WERI-Rb-1 (cell line): Measurements from ENCODE around the gene KAZN.

Experiments
- DNase-seq: peaks from one replicate; pipeline ENCODE4 v3.0.0-alpha.2; 2020
- H3K27ac ChIP-seq: fragments of 250-450 bp; sonication (Bioruptor Pico); 2 replicates; pipeline ENCODE4 v1.5.1; 2020; ENCODE audit warnings: mild to moderate bottlenecking, moderate library complexity
- H3K27me3 ChIP-seq: fragments of 250-450 bp; sonication (Bioruptor Pico); 2 replicates; pipeline ENCODE4 v1.5.1; 2021; ENCODE audit warnings: mild to moderate bottlenecking, low read depth, moderate library complexity; ENCODE audit not compliant: insufficient read depth, severe bottlenecking
- H3K36me3 ChIP-seq: fragments of 250-450 bp; sonication (Bioruptor Pico); 2 replicates; pipeline ENCODE4 v1.5.1; 2020; ENCODE audit warnings: mild to moderate bottlenecking, moderate library complexity
- H3K4me3 ChIP-seq: 2 replicates; pipeline ENCODE4 v1.5.1; 2011; ENCODE audit warnings: low read depth, mild to moderate bottlenecking, control low read depth, low read length
- H3K9me3 ChIP-seq: fragments of 250-450 bp; sonication (Bioruptor Pico); 2 replicates; pipeline ENCODE4 v1.5.1; 2021; ENCODE audit warnings: mild to moderate bottlenecking, moderate library complexity; ENCODE audit not compliant: severe bottlenecking
- CTCF ChIP-seq: IDR thresholded peaks from 2 replicates; pipeline ENCODE4 v1.5.1; 2011; ENCODE audit warnings: low read depth, mild to moderate bottlenecking, control low read depth, inconsistent platforms, low read length

KAZN gene

GRCh38 chr1:15114884-15115283 is 516.4 kb downstream of the KAZN start:
- Histone ChIP-seq H3K9me3 (no peaks in the 10 kb centered on the region), H3K27me3 (no peaks in the 10 kb centered on the region), H3K27ac (no peak overlapping the region), H3K4me3 (no peak overlapping the region), H3K36me3 (no peaks in the 10 kb centered on the region)
- no peak for DNase-seq
- no peak for TF ChIP-seq CTCF

- Histone ChIP-seq H3K27ac (no peak overlapping the region), H3K9me3 (no peaks in the 10 kb centered on the region), H3K4me3 (no peak overlapping the region), H3K36me3 (no peaks in the 10 kb centered on the region), H3K27me3 (no peaks in the 10 kb centered on the region)
- DNase-seq, result no peak
- no peak for TF ChIP-seq CTCF
Measured at GRCh38 chr1:15115542-15116330, 517.3 kb downstream of the KAZN start.

- TF ChIP-seq CTCF, result no peak
- Histone ChIP-seq H3K36me3 (no peaks in the 10 kb centered on the region), H3K27ac (no peak overlapping the region), H3K27me3 (no peaks in the 10 kb centered on the region), H3K4me3 (no peak overlapping the region), H3K9me3 (no peaks in the 10 kb centered on the region)
- DNase-seq, result no peak
Measured at GRCh38 chr1:15116966-15117365, 518.5 kb downstream of the KAZN start.

GRCh38 chr1:15117671-15118325 is 519.3 kb downstream of the KAZN start:
- no peaks in the 10 kb centered on the region for H3K36me3 ChIP-seq
- H3K27me3 ChIP-seq, result no peaks in the 10 kb centered on the region
- H3K4me3 ChIP-seq, result no peak overlapping the region
- H3K9me3 ChIP-seq, result no peaks in the 10 kb centered on the region
- DNase-seq, result no peak
- no peak overlapping the region for H3K27ac ChIP-seq
- TF ChIP-seq CTCF, result no peak

- H3K9me3 ChIP-seq, result no peaks in the 10 kb centered on the region
- DNase-seq, result peak; percentile 28
- no peak overlapping the region for H3K27ac ChIP-seq
- H3K36me3 ChIP-seq, result no peaks in the 10 kb centered on the region
- TF ChIP-seq CTCF, result no peak
- no peak overlapping the region for H3K4me3 ChIP-seq
- no peaks in the 10 kb centered on the region for H3K27me3 ChIP-seq
Measured at GRCh38 chr1:15118579-15118978, 520.1 kb downstream of the KAZN start.
